Calu3 (cell line): ENCODE results near the gene PLCXD3. TPM values are rescaled to one million over a fixed set of nuclear protein-coding genes. Genes with fewer than 3 reads are reported as not detected.

Experiments
- BruUV-seq: library from RNA; stranded (reverse); fragments of 400-500 nt; replicated peaks from 2 replicates; lab custom pipeline; 2021; lab: Mats Ljungman, UMichigan
- CTCF ChIA-PET: fragments of 300-600 bp; sonication (Branson Sonifier 250); formaldehyde crosslinking; loops from one replicate; lab custom pipeline; 2022; ENCODE audit warnings: antibody characterized with exemption; lab: Charles Lee
- DNase-seq: peaks from one replicate; pipeline ENCODE4 v3.0.0; 2022
- H3K27ac Mint-ChIP-seq: one replicate; pipeline ENCODE4 v1.8.0; 2022; ENCODE audit warnings: mixed read lengths; ENCODE audit not compliant: unreplicated experiment
- H3K27me3 Mint-ChIP-seq: one replicate; pipeline ENCODE4 v1.8.0; 2022; ENCODE audit warnings: mixed read lengths; ENCODE audit not compliant: unreplicated experiment
- H3K36me3 Mint-ChIP-seq: one replicate; pipeline ENCODE4 v1.8.0; 2022; ENCODE audit warnings: mild to moderate bottlenecking, moderate library complexity, mixed read lengths; ENCODE audit not compliant: insufficient read depth, unreplicated experiment
- H3K4me1 Mint-ChIP-seq: one replicate; pipeline ENCODE4 v1.8.0; 2022; ENCODE audit warnings: mild to moderate bottlenecking, low read depth, mixed read lengths; ENCODE audit not compliant: unreplicated experiment
- H3K4me3 Mint-ChIP-seq: one replicate; pipeline ENCODE4 v1.8.0; 2022; ENCODE audit warnings: mild to moderate bottlenecking, low read depth, moderate library complexity, mixed read lengths; ENCODE audit not compliant: unreplicated experiment
- H3K9me3 Mint-ChIP-seq: one replicate; pipeline ENCODE4 v1.8.0; 2022; ENCODE audit warnings: low read depth, mixed read lengths; ENCODE audit not compliant: unreplicated experiment
- intact Hi-C: fragments of 100-400 bp; cut with micrococcal nuclease; formaldehyde crosslinking; loops from one replicate; pipeline ENCODE4 v1.10.0; 2022; ENCODE audit not compliant: unreplicated experiment
- total RNA-seq: library from RNA; stranded (reverse); gene quantifications from 2 replicates; pipeline ENCODE4 v1.2.3, GENCODE V29; 2022
- TF ChIP-seq, protein P1 (sequence below): fragments of 200-600 bp; IDR thresholded peaks from one replicate; pipeline ENCODE4 v1.8.0; 2022; ENCODE audit warnings: antibody characterized with exemption; ENCODE audit not compliant: unreplicated experiment

Gene PLCXD3
- total RNA-seq, 1 experiment from 2014 or later = not detected

DNA sequence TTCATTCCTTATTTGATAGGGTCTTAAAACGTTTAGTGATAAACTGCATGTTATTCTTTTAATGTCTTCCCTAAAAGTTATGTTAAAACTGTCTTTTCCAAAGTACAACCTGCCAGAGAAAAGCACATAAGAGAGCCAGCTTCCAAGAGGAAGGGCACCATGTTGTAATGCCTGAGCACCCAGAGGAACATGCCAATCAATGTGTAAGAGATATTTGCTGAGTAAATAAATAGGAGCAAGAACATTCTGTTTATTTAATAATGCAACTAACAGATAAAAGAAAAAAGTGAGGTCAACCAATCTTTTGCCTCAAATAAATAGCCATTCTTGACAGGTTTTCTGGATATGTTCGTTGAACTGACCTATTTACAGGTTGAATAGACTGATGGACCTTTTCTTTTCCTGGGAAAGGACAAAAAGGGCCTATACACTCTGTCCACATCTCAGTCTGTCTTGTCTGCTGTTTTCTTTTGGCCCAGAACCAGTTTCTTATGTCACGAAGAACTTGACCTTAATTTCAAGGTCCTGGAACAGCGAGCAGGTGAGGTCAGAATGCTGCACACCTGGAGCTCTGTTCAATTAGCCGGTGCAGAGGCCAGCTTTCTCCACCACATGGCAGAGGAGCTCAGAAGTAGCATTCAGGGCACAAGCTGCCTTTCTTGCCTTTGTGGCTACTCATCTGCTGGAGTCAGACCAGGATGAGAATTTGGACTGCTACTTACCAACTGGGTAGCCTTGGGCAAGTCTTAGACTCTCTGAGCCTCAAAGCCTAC, 77.7 kb downstream of the PLCXD3 start:
- Mint-ChIP-seq H3K27ac (no peak overlapping the region), H3K27me3 (no peaks in the 10 kb centered on the region), H3K36me3 (no peaks in the 10 kb centered on the region), H3K9me3 (no peaks in the 10 kb centered on the region), H3K4me1 (no peaks in the 10 kb centered on the region), H3K4me3 (no peak overlapping the region)
- intact Hi-C loops = no loop called here
- DNase-seq = no peak
- CTCF ChIA-PET = no interaction called here
- BruUV-seq = no TSS peak
- TF ChIP-seq, protein P1, sequence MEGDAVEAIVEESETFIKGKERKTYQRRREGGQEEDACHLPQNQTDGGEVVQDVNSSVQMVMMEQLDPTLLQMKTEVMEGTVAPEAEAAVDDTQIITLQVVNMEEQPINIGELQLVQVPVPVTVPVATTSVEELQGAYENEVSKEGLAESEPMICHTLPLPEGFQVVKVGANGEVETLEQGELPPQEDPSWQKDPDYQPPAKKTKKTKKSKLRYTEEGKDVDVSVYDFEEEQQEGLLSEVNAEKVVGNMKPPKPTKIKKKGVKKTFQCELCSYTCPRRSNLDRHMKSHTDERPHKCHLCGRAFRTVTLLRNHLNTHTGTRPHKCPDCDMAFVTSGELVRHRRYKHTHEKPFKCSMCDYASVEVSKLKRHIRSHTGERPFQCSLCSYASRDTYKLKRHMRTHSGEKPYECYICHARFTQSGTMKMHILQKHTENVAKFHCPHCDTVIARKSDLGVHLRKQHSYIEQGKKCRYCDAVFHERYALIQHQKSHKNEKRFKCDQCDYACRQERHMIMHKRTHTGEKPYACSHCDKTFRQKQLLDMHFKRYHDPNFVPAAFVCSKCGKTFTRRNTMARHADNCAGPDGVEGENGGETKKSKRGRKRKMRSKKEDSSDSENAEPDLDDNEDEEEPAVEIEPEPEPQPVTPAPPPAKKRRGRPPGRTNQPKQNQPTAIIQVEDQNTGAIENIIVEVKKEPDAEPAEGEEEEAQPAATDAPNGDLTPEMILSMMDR = no peak

DNA sequence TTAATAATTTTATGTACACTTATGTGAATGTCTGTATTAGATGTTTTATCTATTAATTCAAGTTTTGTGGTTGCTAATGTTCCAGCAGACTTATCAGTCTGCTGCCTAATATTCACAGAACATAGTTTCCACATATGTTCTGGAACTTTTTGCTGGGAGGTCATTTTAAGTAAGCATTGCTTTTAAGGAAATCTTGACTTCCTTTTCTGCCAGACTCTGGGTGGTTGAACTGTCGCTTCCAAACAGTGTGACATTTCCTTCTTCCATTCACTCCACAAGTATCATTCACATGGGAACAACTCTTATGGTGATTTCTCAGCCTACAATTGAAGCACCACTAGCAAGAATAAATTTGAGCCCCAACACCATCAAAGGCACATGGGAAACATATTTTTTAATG, 82.9 kb downstream of the PLCXD3 start:
- TF ChIP-seq, protein P1 = no peak

DNA sequence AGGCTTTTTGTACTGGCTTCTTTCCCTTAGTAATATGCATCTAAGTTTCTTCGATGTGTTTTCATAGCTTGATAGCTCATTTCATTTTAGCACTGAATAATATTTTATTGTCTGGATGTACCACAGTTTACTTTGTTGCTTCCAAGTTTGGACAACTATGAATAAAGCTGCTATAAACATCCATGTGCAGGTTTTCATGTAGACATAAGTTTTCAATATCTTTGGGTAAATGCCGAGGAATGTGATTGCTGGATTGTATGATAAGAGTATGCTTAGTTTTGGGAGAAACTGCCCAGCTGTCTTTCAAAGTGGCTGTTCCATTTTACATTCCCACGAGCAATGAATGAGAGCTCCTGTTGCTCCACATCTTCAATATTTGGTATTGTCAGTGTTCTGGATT, 84.7 kb downstream of the PLCXD3 start:
- no peak for DNase-seq
- no peaks in the 10 kb centered on the region for H3K36me3 Mint-ChIP-seq
- H3K4me3 Mint-ChIP-seq = no peak overlapping the region
- no peak overlapping the region for H3K27ac Mint-ChIP-seq
- no peaks in the 10 kb centered on the region for H3K9me3 Mint-ChIP-seq
- TF ChIP-seq, protein P1 = no peak
- no TSS peak for BruUV-seq
- intact Hi-C loops = no loop called here
- CTCF ChIA-PET = no interaction called here
- no peaks in the 10 kb centered on the region for H3K4me1 Mint-ChIP-seq
- H3K27me3 Mint-ChIP-seq = no peaks in the 10 kb centered on the region

More for the DNA sequence above, 82.9 kb downstream of the PLCXD3 start:
- no peaks in the 10 kb centered on the region for H3K4me1 Mint-ChIP-seq
- no peaks in the 10 kb centered on the region for H3K36me3 Mint-ChIP-seq
- CTCF ChIA-PET = no interaction called here
- H3K9me3 Mint-ChIP-seq = no peaks in the 10 kb centered on the region
- no peak overlapping the region for H3K4me3 Mint-ChIP-seq
- H3K27ac Mint-ChIP-seq = no peak overlapping the region
- H3K27me3 Mint-ChIP-seq = no peaks in the 10 kb centered on the region
- no TSS peak for BruUV-seq
- intact Hi-C loops = no loop called here
- no peak for DNase-seq

DNA sequence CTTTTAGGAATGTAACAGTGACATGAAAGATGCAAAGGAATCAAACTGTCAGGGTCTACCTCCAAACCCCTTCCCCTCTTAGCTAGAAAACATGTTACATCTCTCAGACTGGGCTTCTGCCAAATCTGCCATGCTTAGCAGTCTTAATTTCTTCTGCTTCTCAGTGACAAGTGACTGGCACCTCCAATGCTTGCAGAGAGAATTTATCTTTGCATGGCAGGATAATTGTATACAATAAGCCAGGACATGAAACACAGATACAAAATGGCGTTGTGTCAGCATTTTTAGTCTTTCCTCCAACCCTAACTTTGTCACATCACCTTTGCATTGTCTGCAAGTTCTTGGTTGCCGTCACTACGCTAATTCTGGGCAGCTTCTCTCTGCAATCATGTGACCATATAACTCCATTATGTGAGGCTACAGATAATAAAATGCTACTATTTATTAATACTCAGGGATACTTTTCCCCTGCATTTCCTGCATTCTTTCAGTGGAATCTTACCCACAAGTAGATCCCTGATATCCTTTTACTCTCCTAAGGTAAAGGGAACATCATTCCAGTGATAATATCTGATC, 89.8 kb downstream of the PLCXD3 start:
- H3K27ac Mint-ChIP-seq = no peak overlapping the region
- H3K9me3 Mint-ChIP-seq = no peaks in the 10 kb centered on the region
- CTCF ChIA-PET = no interaction called here
- H3K36me3 Mint-ChIP-seq = no peaks in the 10 kb centered on the region
- no peaks in the 10 kb centered on the region for H3K4me1 Mint-ChIP-seq
- TF ChIP-seq, protein P1 = no peak
- no TSS peak for BruUV-seq
- DNase-seq = no peak
- intact Hi-C loops = no loop called here
- no peaks in the 10 kb centered on the region for H3K27me3 Mint-ChIP-seq
- H3K4me3 Mint-ChIP-seq = no peak overlapping the region
